GM21447 (cell line): Measurements from ENCODE around the gene DOK3.
A peak's percentile ranks its signal among the peaks of the same experiment; 100 is the strongest.

Experiments used
- ATAC-seq: cut with Tn5 transposase; IDR thresholded peaks from one replicate; pipeline ENCODE4 v1.9.1; 2021; ENCODE audit not compliant: unreplicated experiment

DOK3 gene

GRCh38 chr5:177513500-177513899 lies 3.9 kb upstream of the DOK3 start:
- ATAC-seq = no peak

- no peak for ATAC-seq
Observed at GRCh38 chr5:177512736-177513380, 3.2 kb upstream of the DOK3 start.

- no peak for ATAC-seq
Observed at GRCh38 chr5:177511796-177512675, 2.4 kb upstream of the DOK3 start.

- ATAC-seq = no peak
Observed at GRCh38 chr5:177511181-177511580, 1.6 kb upstream of the DOK3 start.

GRCh38 chr5:177510567-177511053 lies 984 bp upstream of the DOK3 start:
- peak; percentile 39 for ATAC-seq

GRCh38 chr5:177509991-177510566 lies 453 bp upstream of the DOK3 start:
- peak; percentile 39 for ATAC-seq

GRCh38 chr5:177508837-177509236 lies 789 bp downstream of the DOK3 start:
- peak; percentile 35 for ATAC-seq

- no peak for ATAC-seq
Observed at GRCh38 chr5:177508221-177508611, 1.4 kb downstream of the DOK3 start.

- ATAC-seq = no peak
Observed at GRCh38 chr5:177507596-177508220, 1.9 kb downstream of the DOK3 start.

- no peak for ATAC-seq
Observed at GRCh38 chr5:177507165-177507564, 2.5 kb downstream of the DOK3 start.

GRCh38 chr5:177505075-177505474 lies 4.6 kb downstream of the DOK3 start:
- no peak for ATAC-seq

GRCh38 chr5:177504086-177505056 lies 5.3 kb downstream of the DOK3 start:
- ATAC-seq = no peak

- ATAC-seq = no peak
Observed at GRCh38 chr5:177503351-177504085, 6.1 kb downstream of the DOK3 start.

GRCh38 chr5:177502886-177503285 lies 6.7 kb downstream of the DOK3 start:
- ATAC-seq = no peak

GRCh38 chr5:177501874-177502678 lies 7.5 kb downstream of the DOK3 start:
- no peak for ATAC-seq

GRCh38 chr5:177500685-177501522 lies 8.7 kb downstream of the DOK3 start:
- no peak for ATAC-seq

GRCh38 chr5:177499842-177500241 lies 9.8 kb downstream of the DOK3 start:
- no peak for ATAC-seq
